ENCODE data around the gene NAT8. TPM values are rescaled to one million over a fixed set of nuclear protein-coding genes. Genes with fewer than 3 reads are reported as not detected.
"Not testable (repeated sequence)": the region's sequence is repeated elsewhere in the genome, so short reads cannot be mapped to it uniquely, and the experiment has no call there.

The NAT8 gene
- total RNA-seq, 1 experiment from 2014 or later, result not detected

GRCh38 chr2:73611867-73612266, 30.4 kb downstream of the NAT8 start:
- ChIA-PET POLR2A (no interaction called here), CTCF (no interaction called here)
- Histone ChIP-seq H3K9me3 (no peaks in the 10 kb centered on the region), H3K36me3 (ENCODE audit: control insufficient read depth, insufficient read depth, low read length) (no peaks in the 10 kb centered on the region), H3K4me3 (ENCODE audit: low read depth, low read length) (no peak overlapping the region), H3K4me1 (no peaks in the 10 kb centered on the region), H3K27me3 (replicated peaks; ENCODE audit: control insufficient read depth, insufficient read depth, low read length) (no peaks in the 10 kb centered on the region)
- intact Hi-C loops (cut with micrococcal nuclease; ENCODE audit: unreplicated experiment), result no loop called here
- TF ChIP-seq, protein P1, sequence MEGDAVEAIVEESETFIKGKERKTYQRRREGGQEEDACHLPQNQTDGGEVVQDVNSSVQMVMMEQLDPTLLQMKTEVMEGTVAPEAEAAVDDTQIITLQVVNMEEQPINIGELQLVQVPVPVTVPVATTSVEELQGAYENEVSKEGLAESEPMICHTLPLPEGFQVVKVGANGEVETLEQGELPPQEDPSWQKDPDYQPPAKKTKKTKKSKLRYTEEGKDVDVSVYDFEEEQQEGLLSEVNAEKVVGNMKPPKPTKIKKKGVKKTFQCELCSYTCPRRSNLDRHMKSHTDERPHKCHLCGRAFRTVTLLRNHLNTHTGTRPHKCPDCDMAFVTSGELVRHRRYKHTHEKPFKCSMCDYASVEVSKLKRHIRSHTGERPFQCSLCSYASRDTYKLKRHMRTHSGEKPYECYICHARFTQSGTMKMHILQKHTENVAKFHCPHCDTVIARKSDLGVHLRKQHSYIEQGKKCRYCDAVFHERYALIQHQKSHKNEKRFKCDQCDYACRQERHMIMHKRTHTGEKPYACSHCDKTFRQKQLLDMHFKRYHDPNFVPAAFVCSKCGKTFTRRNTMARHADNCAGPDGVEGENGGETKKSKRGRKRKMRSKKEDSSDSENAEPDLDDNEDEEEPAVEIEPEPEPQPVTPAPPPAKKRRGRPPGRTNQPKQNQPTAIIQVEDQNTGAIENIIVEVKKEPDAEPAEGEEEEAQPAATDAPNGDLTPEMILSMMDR (IDR thresholded peaks at IDR 0.05; ENCODE audit: insufficient read depth in 1 of 2, low read depth in 1 of 2, low read length in 1 of 2, severe bottlenecking in 1 of 2, unreplicated experiment in 1 of 2), result no peak
- DNase-seq, result no peak
- Mint-ChIP-seq H3K9me3 (ENCODE audit: unreplicated experiment) (no peaks in the 10 kb centered on the region), H3K27me3 (ENCODE audit: insufficient read depth, unreplicated experiment) (peaks cover 1% of the 10 kb centered on the region), H3K4me1 (ENCODE audit: low read depth, unreplicated experiment) (no peaks in the 10 kb centered on the region), H3K4me3 (ENCODE audit: unreplicated experiment) (no peak overlapping the region), H3K27ac (ENCODE audit: unreplicated experiment) (no peak overlapping the region), H3K36me3 (ENCODE audit: insufficient read depth, unreplicated experiment) (no peaks in the 10 kb centered on the region)
- no TSS peak for BruUV-seq (replicated peaks)

DNA sequence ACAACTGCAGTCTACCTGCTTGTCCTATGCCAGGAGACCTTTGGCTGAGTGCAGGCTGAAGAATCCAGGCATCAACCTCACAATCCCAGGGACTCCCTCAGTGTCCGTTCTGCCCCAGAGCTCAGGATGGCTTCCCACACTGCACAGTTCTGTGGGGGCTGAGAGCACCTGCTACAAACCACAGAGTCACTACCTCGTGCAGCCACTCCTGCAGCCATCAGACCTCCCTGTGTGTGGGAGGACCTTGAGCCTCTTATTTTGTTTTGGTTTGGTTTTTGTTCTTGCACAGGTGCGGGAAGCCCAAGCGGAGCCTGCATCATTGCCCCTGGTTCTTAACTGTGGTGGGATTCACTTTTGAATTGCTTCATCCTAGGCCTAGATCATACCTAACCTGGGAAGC, 31.0 kb downstream of the NAT8 start:
- BruUV-seq (replicated peaks), result no TSS peak
- no peaks in the 10 kb centered on the region for H3K36me3 ChIP-seq (ENCODE audit: control insufficient read depth, insufficient read depth, low read length)
- Mint-ChIP-seq H3K4me1 (ENCODE audit: low read depth, unreplicated experiment) (no peaks in the 10 kb centered on the region), H3K9me3 (ENCODE audit: unreplicated experiment) (no peaks in the 10 kb centered on the region), H3K4me3 (ENCODE audit: unreplicated experiment) (no peak overlapping the region), H3K27me3 (ENCODE audit: insufficient read depth, unreplicated experiment) (no peaks in the 10 kb centered on the region), H3K36me3 (ENCODE audit: insufficient read depth, unreplicated experiment) (no peaks in the 10 kb centered on the region), H3K27ac (ENCODE audit: unreplicated experiment) (no peak overlapping the region)
- no peaks in the 10 kb centered on the region for H3K27me3 ChIP-seq (replicated peaks; ENCODE audit: control insufficient read depth, insufficient read depth, low read length)
- ChIA-PET CTCF (no interaction called here), POLR2A (no interaction called here)
- no peaks in the 10 kb centered on the region for H3K9me3 ChIP-seq
- DNase-seq, result no peak
- H3K4me3 ChIP-seq (ENCODE audit: low read depth, low read length), result no peak overlapping the region
- TF ChIP-seq, protein P1 (IDR thresholded peaks at IDR 0.05; ENCODE audit: insufficient read depth in 1 of 2, low read depth in 1 of 2, low read length in 1 of 2, severe bottlenecking in 1 of 2, unreplicated experiment in 1 of 2), result no peak
- H3K4me1 ChIP-seq, result no peaks in the 10 kb centered on the region
- intact Hi-C loops (cut with micrococcal nuclease; ENCODE audit: unreplicated experiment), result no loop called here

DNA sequence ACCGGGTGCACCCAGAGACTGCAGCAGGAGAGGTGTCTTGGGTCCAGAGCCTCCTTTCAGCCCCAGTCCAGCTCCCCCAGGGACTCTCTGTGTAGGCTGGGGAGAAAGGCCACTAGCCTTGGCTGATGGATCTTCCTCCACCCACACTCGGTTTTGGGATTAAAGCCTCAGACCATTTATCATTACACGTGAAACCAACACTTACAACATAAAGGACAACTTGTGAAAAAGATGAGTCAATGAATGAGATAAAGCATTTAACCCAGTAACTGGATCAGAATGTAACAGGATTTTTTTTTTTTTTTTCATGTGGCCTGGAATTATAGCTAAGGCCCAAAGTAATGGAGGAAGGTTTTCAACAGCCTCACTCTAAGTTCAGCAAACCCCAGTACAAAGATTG, 32.1 kb downstream of the NAT8 start:
- intact Hi-C loops (cut with micrococcal nuclease; ENCODE audit: unreplicated experiment), result no loop called here
- Mint-ChIP-seq H3K36me3 (ENCODE audit: insufficient read depth, unreplicated experiment) (no peaks in the 10 kb centered on the region), H3K4me3 (ENCODE audit: unreplicated experiment) (no peak overlapping the region), H3K27me3 (ENCODE audit: insufficient read depth, unreplicated experiment) (no peaks in the 10 kb centered on the region), H3K4me1 (ENCODE audit: low read depth, unreplicated experiment) (no peaks in the 10 kb centered on the region), H3K27ac (ENCODE audit: unreplicated experiment) (no peak overlapping the region), H3K9me3 (ENCODE audit: unreplicated experiment) (no peaks in the 10 kb centered on the region)
- H3K27me3 ChIP-seq (replicated peaks; ENCODE audit: control insufficient read depth, insufficient read depth, low read length), result no peaks in the 10 kb centered on the region
- H3K4me1 ChIP-seq, result no peaks in the 10 kb centered on the region
- no TSS peak for BruUV-seq (replicated peaks)
- ChIA-PET CTCF (no interaction called here), POLR2A (no interaction called here)
- TF ChIP-seq, protein P1 (IDR thresholded peaks at IDR 0.05; ENCODE audit: insufficient read depth in 1 of 2, low read depth in 1 of 2, low read length in 1 of 2, severe bottlenecking in 1 of 2, unreplicated experiment in 1 of 2), result no peak
- H3K36me3 ChIP-seq (ENCODE audit: control insufficient read depth, insufficient read depth, low read length), result no peaks in the 10 kb centered on the region
- DNase-seq, result no peak
- H3K4me3 ChIP-seq (ENCODE audit: low read depth, low read length), result no peak overlapping the region
- no peaks in the 10 kb centered on the region for H3K9me3 ChIP-seq

DNA sequence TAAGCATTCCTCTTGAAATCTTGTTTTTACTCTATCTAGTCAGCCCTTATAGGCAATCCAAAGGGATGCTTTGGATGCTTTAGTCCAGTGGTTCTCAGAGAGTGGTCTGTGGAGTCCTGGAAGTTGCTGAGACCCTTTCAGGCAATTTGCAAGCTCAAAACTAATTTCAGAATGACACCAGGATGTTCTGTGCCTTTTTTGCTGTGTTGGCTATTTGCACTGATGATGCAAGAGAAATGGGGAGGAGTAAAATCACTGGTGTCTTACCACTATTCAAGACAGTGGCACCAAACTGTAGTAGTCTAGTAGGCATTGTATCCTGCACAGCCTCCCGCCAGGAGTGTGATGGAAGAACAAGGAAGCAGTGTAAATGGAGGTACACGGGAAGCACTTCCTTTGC, 37.6 kb downstream of the NAT8 start:
- H3K4me1 ChIP-seq; CTCF ChIA-PET; POLR2A ChIA-PET; BruUV-seq (replicated peaks); intact Hi-C loops (cut with micrococcal nuclease; ENCODE audit: unreplicated experiment); H3K36me3 Mint-ChIP-seq (ENCODE audit: insufficient read depth, unreplicated experiment); H3K4me1 Mint-ChIP-seq (ENCODE audit: low read depth, unreplicated experiment); DNase-seq; H3K4me3 ChIP-seq (ENCODE audit: low read depth, low read length); H3K36me3 ChIP-seq (ENCODE audit: control insufficient read depth, insufficient read depth, low read length); H3K27ac Mint-ChIP-seq (ENCODE audit: unreplicated experiment); H3K4me3 Mint-ChIP-seq (ENCODE audit: unreplicated experiment); H3K9me3 Mint-ChIP-seq (ENCODE audit: unreplicated experiment); H3K27me3 ChIP-seq (replicated peaks; ENCODE audit: control insufficient read depth, insufficient read depth, low read length); H3K9me3 ChIP-seq; H3K27me3 Mint-ChIP-seq (ENCODE audit: insufficient read depth, unreplicated experiment): not testable (repeated sequence)

DNA sequence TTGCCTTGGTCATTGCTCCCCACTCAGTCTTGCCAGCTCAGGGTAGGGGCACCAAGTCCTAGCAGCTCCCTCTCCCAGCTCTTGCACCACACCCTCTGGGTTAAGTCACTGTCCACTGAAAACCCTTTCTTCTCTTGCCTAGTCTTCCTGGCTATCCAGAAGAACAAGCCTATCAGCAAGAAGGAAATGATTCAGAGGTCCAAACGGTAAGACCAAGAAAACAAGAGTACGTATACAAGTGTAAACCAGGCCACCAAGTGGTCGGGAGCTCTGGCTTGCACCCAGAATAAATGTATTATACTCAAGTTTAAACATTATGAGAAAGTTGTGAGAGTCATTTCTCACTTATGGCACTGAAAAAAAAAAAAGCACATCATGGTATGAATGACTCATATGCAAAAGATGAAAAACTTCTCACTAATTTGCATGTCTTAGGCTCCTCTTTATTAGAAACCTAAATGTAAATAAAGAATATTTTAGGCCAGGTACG, 39.1 kb downstream of the NAT8 start:
- H3K4me1 Mint-ChIP-seq (ENCODE audit: low read depth, unreplicated experiment); H3K9me3 ChIP-seq; H3K9me3 Mint-ChIP-seq (ENCODE audit: unreplicated experiment); intact Hi-C loops (cut with micrococcal nuclease; ENCODE audit: unreplicated experiment); H3K4me3 Mint-ChIP-seq (ENCODE audit: unreplicated experiment); CTCF ChIA-PET; BruUV-seq (replicated peaks); DNase-seq; H3K36me3 Mint-ChIP-seq (ENCODE audit: insufficient read depth, unreplicated experiment); H3K27me3 ChIP-seq (replicated peaks; ENCODE audit: control insufficient read depth, insufficient read depth, low read length); H3K27me3 Mint-ChIP-seq (ENCODE audit: insufficient read depth, unreplicated experiment); H3K4me3 ChIP-seq (ENCODE audit: low read depth, low read length); POLR2A ChIA-PET; H3K4me1 ChIP-seq; H3K36me3 ChIP-seq (ENCODE audit: control insufficient read depth, insufficient read depth, low read length); H3K27ac Mint-ChIP-seq (ENCODE audit: unreplicated experiment): not testable (repeated sequence)

Data from Caco-2 (cell line).